H9 (cell line): ENCODE measurements around the gene HTRA1. TPM values are rescaled to one million over a fixed set of nuclear protein-coding genes. Genes with fewer than 3 reads are reported as not detected.

Experiments used
- DNase-seq: peaks from one replicate; pipeline ENCODE4 v3.0.0-alpha.2; 2017
- H2AFZ ChIP-seq: one replicate; pipeline ENCODE4 v1.6.1; 2013; ENCODE audit warnings: mild to moderate bottlenecking, low read length, control low read depth, moderate library complexity
- H2AK5ac ChIP-seq: 2 replicates; pipeline ENCODE4 v1.6.1; 2013; ENCODE audit warnings: low read length, control low read depth, mixed read lengths; ENCODE audit not compliant: insufficient read length
- H2BK120ac ChIP-seq: one replicate; pipeline ENCODE4 v1.6.1; 2013; ENCODE audit warnings: low read depth, mild to moderate bottlenecking, low read length, control low read depth, inconsistent platforms; ENCODE audit not compliant: poor library complexity, severe bottlenecking
- H2BK12ac ChIP-seq: 2 replicates; pipeline ENCODE4 v1.6.1; 2013; ENCODE audit warnings: low read length, control low read depth, mixed read lengths, low read depth; ENCODE audit not compliant: insufficient read length
- H2BK15ac ChIP-seq: 2 replicates; pipeline ENCODE4 v1.6.1; 2013; ENCODE audit warnings: low read depth, low read length, control low read depth
- H2BK20ac ChIP-seq: one replicate; pipeline ENCODE4 v1.6.1; 2013; ENCODE audit warnings: low read depth, mild to moderate bottlenecking, low read length, control low read depth, inconsistent platforms; ENCODE audit not compliant: poor library complexity, severe bottlenecking
- H2BK5ac ChIP-seq: 2 replicates; pipeline ENCODE4 v1.6.1; 2013; ENCODE audit warnings: low read length, control low read depth, mixed read lengths; ENCODE audit not compliant: insufficient read length
- H3K14ac ChIP-seq: 2 replicates; pipeline ENCODE4 v1.6.1; 2013; ENCODE audit warnings: low read length, control low read depth; ENCODE audit not compliant: insufficient read depth
- H3K18ac ChIP-seq: 2 replicates; pipeline ENCODE4 v1.6.1; 2013; ENCODE audit warnings: low read depth, mild to moderate bottlenecking, mixed read lengths, low read length, control low read depth; ENCODE audit not compliant: insufficient read length
- H3K23ac ChIP-seq: 2 replicates; pipeline ENCODE4 v1.6.1; 2013; ENCODE audit warnings: low read length, control low read depth, mixed read lengths, low read depth; ENCODE audit not compliant: insufficient read length
- H3K23me2 ChIP-seq: 2 replicates; pipeline ENCODE4 v1.6.1; 2013; ENCODE audit warnings: low read depth, mild to moderate bottlenecking, mixed read lengths, low read length, control low read depth; ENCODE audit not compliant: insufficient read length, poor library complexity, severe bottlenecking
- H3K27ac ChIP-seq: 2 replicates; pipeline ENCODE4 v1.5.1; 2013; ENCODE audit warnings: low read length, control low read depth, mixed read lengths, low read depth; ENCODE audit not compliant: insufficient read length
- H3K27me3 ChIP-seq: 2 replicates; pipeline ENCODE4 v1.6.1; 2013; ENCODE audit warnings: low read length, control low read depth, inconsistent platforms; ENCODE audit not compliant: insufficient read depth
- H3K4ac ChIP-seq: 2 replicates; pipeline ENCODE4 v1.6.1; 2013; ENCODE audit warnings: low read depth, mild to moderate bottlenecking, control low read depth, inconsistent platforms, low read length, moderate library complexity
- H3K4me1 ChIP-seq: 2 replicates; pipeline ENCODE4 v1.6.1; 2013; ENCODE audit warnings: low read length, control low read depth, inconsistent platforms; ENCODE audit not compliant: insufficient read depth
- H3K4me2 ChIP-seq: 2 replicates; pipeline ENCODE4 v1.6.1; 2013; ENCODE audit warnings: low read length, control low read depth, mixed read lengths; ENCODE audit not compliant: insufficient read length, insufficient read depth
- H3K56ac ChIP-seq: 2 replicates; pipeline ENCODE4 v1.6.1; 2013; ENCODE audit warnings: low read depth, mild to moderate bottlenecking, mixed read lengths, low read length, control low read depth; ENCODE audit not compliant: insufficient read length
- H3K79me1 ChIP-seq: 2 replicates; pipeline ENCODE4 v1.6.1; 2013; ENCODE audit warnings: low read depth, mild to moderate bottlenecking, moderate library complexity, low read length, control low read depth, inconsistent platforms; ENCODE audit not compliant: insufficient read depth, poor library complexity, severe bottlenecking
- H3K79me2 ChIP-seq: 2 replicates; pipeline ENCODE4 v1.6.1; 2013; ENCODE audit warnings: low read length, control low read depth, inconsistent platforms; ENCODE audit not compliant: insufficient read depth
- H3K9ac ChIP-seq: 2 replicates; pipeline ENCODE4 v1.6.1; 2013; ENCODE audit warnings: low read length, control low read depth, mixed read lengths; ENCODE audit not compliant: insufficient read length; ENCODE audit errors: extremely low read depth
- H3K9me3 ChIP-seq: one replicate; pipeline ENCODE4 v1.6.1; 2013; ENCODE audit warnings: low read depth, low read length, inconsistent platforms; ENCODE audit not compliant: control insufficient read depth
- H3T11ph ChIP-seq: one replicate; pipeline ENCODE4 v1.6.1; 2013; ENCODE audit warnings: mild to moderate bottlenecking, low read length, control low read depth, inconsistent platforms
- H4K20me1 ChIP-seq: one replicate; pipeline ENCODE4 v1.6.1; 2013; ENCODE audit not compliant: control insufficient read depth, insufficient read length, insufficient read depth
- H4K5ac ChIP-seq: 2 replicates; pipeline ENCODE4 v1.6.1; 2013; ENCODE audit warnings: low read depth, mild to moderate bottlenecking, mixed read lengths, low read length, control low read depth; ENCODE audit not compliant: insufficient read length
- H4K8ac ChIP-seq: replicated peaks from 2 replicates; pipeline ENCODE4 v1.6.1; 2013; ENCODE audit warnings: low read length, control low read depth, mixed read lengths, low read depth; ENCODE audit not compliant: insufficient read length
- H4K91ac ChIP-seq: 2 replicates; pipeline ENCODE4 v1.6.1; 2013; ENCODE audit warnings: low read depth, mild to moderate bottlenecking, moderate library complexity, mixed read lengths, low read length, control low read depth; ENCODE audit not compliant: insufficient read length
- H3K27ac Mint-ChIP-seq, 3 experiments: 2 replicates in 2 of 3; 3 replicates in 1 of 3; pipeline ENCODE4 v1.8.0; 2020 to 2021; ENCODE audit warnings: mixed read lengths in 3 of 3, mild to moderate bottlenecking in 1 of 3, moderate library complexity in 1 of 3
- H3K27me3 Mint-ChIP-seq: 2 replicates; pipeline ENCODE4 v1.8.0; 2021; ENCODE audit warnings: low read depth, mild to moderate bottlenecking, moderate library complexity, mixed read lengths
- H3K36me3 Mint-ChIP-seq, 3 experiments: 2 replicates in 2 of 3; 3 replicates in 1 of 3; pipeline ENCODE4 v1.8.0; 2020 to 2021; ENCODE audit warnings: low read depth in 3 of 3, mixed read lengths in 3 of 3; ENCODE audit not compliant: insufficient read depth in 1 of 3
- H3K4me1 Mint-ChIP-seq, 2 experiments: 2 replicates each; pipeline ENCODE4 v1.8.0; 2020; ENCODE audit warnings: mixed read lengths in 2 of 2
- H3K4me3 Mint-ChIP-seq, 2 experiments: 2 replicates in 1 of 2; 3 replicates in 1 of 2; pipeline ENCODE4 v1.8.0; 2020 to 2021; ENCODE audit warnings: mild to moderate bottlenecking in 2 of 2, mixed read lengths in 2 of 2, moderate library complexity in 1 of 2
- H3K9me3 Mint-ChIP-seq, 2 experiments: 2 replicates in 1 of 2; 3 replicates in 1 of 2; pipeline ENCODE4 v1.8.0; 2020; ENCODE audit warnings: mild to moderate bottlenecking in 2 of 2, mixed read lengths in 2 of 2, moderate library complexity in 1 of 2
- WGBS: extraction: QIAGEN DNeasy Blood & Tissue Kit; methylation state at CpG from one replicate; pipeline ENCODE4 v1.1.7; 2013; ENCODE audit warnings: missing lambda C conversion rate, low lambda C conversion rate, mixed read lengths; ENCODE audit not compliant: insufficient read length; ENCODE audit errors: extremely low coverage; 5-methylcytosine and 5-hydroxymethylcytosine counted together
- total RNA-seq: library from RNA; stranded (reverse); gene quantifications from 2 replicates; pipeline ENCODE4 v1.2.1, GENCODE V29; 2021
- TF ChIP-seq, protein P1 (sequence below): fragments of 200-600 bp; sonication (generic); conservative IDR thresholded peaks from 3 replicates; pipeline ENCODE4 v1.8.0; 2021; ENCODE audit warnings: antibody characterized with exemption, mild to moderate bottlenecking

Gene HTRA1
- total RNA-seq, 1 experiment from 2014 or later, result 11.1 TPM

DNA sequence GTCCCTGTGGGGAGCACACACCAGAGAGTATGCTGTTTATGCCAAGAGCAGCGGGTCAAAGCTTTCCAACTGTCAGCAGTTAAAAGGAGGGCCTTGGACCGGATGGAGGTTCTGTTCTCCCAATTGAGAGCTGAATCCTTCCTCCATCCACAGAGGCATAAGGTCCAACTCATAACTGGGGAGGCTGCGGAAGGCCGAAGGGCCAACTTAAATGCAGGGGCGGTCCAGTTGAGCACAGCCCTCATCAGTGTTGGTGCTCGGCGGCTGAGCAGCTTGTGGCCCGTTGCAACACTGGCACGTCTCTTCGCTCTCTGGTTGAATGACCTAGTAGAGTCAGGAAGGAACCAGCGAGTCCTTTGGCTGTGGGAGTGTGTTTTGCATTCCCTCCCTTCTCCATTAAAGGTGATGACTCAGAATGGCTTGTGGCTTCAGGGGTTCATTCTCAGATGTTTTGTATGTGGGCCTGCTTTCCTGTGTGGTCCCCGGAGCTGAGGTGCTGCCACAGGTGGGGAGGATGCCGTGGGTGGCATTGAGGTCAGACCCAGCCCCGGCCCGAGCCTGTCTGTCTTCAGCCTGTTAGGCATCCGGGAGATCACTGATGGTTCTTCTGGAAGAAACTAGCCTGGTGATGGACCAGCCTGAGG is 54.4 kb downstream of the HTRA1 start:
- Histone ChIP-seq H3K79me1 (no peaks in the 10 kb centered on the region), H3K9ac (no peak overlapping the region), H3T11ph (no peak overlapping the region), H2BK12ac (no peak overlapping the region), H2BK15ac (no peak overlapping the region), H3K18ac (no peak overlapping the region), H3K23ac (no peak overlapping the region), H2BK5ac (no peak overlapping the region), H3K23me2 (no peaks in the 10 kb centered on the region), H3K56ac (no peak overlapping the region), H3K4ac (no peak overlapping the region), H3K14ac (no peak overlapping the region), H3K4me1 (no peaks in the 10 kb centered on the region), H4K20me1 (no peaks in the 10 kb centered on the region), H4K91ac (no peak overlapping the region), H2AK5ac (no peak overlapping the region), H4K8ac (no peak overlapping the region), H4K5ac (no peak overlapping the region), H3K27ac (no peak overlapping the region), H2BK120ac (no peak overlapping the region), H3K27me3 (no peaks in the 10 kb centered on the region), H3K9me3 (no peaks in the 10 kb centered on the region), H2AFZ (no peak overlapping the region), H2BK20ac (no peak overlapping the region), H3K4me2 (no peak overlapping the region), H3K79me2 (no peaks in the 10 kb centered on the region)
- Mint-ChIP-seq H3K27ac (no peak overlapping the region), H3K4me3 (no peak overlapping the region), H3K27me3 (peaks cover 4% of the 10 kb centered on the region), H3K36me3 (no peaks in the 10 kb centered on the region; a peak in 2 of 7 replicates), H3K4me1 (peaks cover 2 to 3% of the 10 kb centered on the region in 2 experiments; a peak in 1 of 4 replicates), H3K9me3 (no peaks in the 10 kb centered on the region)
- DNase-seq, result no peak
- TF ChIP-seq, protein P1, sequence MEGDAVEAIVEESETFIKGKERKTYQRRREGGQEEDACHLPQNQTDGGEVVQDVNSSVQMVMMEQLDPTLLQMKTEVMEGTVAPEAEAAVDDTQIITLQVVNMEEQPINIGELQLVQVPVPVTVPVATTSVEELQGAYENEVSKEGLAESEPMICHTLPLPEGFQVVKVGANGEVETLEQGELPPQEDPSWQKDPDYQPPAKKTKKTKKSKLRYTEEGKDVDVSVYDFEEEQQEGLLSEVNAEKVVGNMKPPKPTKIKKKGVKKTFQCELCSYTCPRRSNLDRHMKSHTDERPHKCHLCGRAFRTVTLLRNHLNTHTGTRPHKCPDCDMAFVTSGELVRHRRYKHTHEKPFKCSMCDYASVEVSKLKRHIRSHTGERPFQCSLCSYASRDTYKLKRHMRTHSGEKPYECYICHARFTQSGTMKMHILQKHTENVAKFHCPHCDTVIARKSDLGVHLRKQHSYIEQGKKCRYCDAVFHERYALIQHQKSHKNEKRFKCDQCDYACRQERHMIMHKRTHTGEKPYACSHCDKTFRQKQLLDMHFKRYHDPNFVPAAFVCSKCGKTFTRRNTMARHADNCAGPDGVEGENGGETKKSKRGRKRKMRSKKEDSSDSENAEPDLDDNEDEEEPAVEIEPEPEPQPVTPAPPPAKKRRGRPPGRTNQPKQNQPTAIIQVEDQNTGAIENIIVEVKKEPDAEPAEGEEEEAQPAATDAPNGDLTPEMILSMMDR, result no peak
- WGBS, result no CpG with 5 or more reads among the region's 16 CpGs
